Neural cell (in vitro differentiated cells): ENCODE measurements around the gene WNK2.

Experiments
- CTCF ChIP-seq: fragments of 450-650 bp; IDR thresholded peaks from 2 replicates; pipeline ENCODE4 v1.5.1; 2014; ENCODE audit warnings: antibody characterized with exemption, mild to moderate bottlenecking, moderate library complexity; ENCODE audit not compliant: poor library complexity, severe bottlenecking
- TF ChIP-seq, protein P1 (sequence below): IDR thresholded peaks from 2 replicates; pipeline ENCODE4 v1.6.1; 2012; ENCODE audit warnings: borderline replicate concordance

DNA sequence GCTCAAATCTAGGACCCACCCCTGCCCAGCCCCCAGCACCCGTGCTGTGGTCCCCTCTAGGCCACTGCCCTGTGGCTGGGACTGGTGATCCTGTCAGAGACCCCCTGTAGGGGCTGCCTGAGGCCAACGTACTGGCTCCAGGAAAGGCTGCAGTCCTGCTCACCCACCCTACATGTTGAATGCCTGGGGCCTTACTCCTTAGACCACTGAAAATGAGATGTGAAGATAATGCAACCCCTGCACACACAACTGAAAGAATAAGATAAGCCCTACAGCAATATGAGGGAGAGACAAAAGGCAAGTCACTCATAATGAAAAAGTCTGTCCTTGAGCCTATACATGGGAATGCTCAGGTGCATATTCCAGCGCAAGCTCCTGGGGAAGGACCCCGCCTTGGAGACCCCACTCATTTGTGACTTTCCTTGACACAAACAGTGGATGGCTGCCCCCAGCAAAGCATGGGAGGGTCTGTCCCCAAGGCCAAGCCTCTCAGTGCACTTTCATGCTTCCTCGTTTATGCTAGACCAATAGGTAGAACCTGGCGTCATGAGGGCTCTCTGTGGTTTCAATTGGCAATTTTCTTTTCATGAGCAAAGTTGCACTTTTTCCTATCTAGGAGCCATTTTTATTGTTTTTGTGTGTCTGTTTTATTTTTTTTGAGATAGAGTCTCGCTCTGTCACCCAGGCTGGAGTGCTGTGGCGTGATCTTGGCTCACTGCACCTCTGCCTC is 12.5 kb upstream of the WNK2 start:
- TF ChIP-seq CTCF = no peak
- TF ChIP-seq, protein P1, sequence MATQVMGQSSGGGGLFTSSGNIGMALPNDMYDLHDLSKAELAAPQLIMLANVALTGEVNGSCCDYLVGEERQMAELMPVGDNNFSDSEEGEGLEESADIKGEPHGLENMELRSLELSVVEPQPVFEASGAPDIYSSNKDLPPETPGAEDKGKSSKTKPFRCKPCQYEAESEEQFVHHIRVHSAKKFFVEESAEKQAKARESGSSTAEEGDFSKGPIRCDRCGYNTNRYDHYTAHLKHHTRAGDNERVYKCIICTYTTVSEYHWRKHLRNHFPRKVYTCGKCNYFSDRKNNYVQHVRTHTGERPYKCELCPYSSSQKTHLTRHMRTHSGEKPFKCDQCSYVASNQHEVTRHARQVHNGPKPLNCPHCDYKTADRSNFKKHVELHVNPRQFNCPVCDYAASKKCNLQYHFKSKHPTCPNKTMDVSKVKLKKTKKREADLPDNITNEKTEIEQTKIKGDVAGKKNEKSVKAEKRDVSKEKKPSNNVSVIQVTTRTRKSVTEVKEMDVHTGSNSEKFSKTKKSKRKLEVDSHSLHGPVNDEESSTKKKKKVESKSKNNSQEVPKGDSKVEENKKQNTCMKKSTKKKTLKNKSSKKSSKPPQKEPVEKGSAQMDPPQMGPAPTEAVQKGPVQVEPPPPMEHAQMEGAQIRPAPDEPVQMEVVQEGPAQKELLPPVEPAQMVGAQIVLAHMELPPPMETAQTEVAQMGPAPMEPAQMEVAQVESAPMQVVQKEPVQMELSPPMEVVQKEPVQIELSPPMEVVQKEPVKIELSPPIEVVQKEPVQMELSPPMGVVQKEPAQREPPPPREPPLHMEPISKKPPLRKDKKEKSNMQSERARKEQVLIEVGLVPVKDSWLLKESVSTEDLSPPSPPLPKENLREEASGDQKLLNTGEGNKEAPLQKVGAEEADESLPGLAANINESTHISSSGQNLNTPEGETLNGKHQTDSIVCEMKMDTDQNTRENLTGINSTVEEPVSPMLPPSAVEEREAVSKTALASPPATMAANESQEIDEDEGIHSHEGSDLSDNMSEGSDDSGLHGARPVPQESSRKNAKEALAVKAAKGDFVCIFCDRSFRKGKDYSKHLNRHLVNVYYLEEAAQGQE = no peak
